Thyroid gland (tissue), 4 donors: ENCODE measurements around the gene CADPS.

Source experiments
- POLR2A ChIP-seq, 2 donors: fragments of 450-650 bp; IDR thresholded peaks; one replicate each; pipeline ENCODE4 v1.6.1; 2017; ENCODE audit warnings: antibody characterized with exemption in 2 of 2, mild to moderate bottlenecking in 2 of 2, moderate library complexity in 1 of 2
- TF ChIP-seq, protein P1 (sequence below), 6 experiments: fragments of 200-600 bp in 3 of 6; fragments of 450-650 bp in 3 of 6; sonication (generic) in 3 of 6; IDR thresholded peaks; one replicate each; pipeline ENCODE4 v1.5.1; 2016 to 2019; ENCODE audit warnings: antibody characterized with exemption in 6 of 6, mild to moderate bottlenecking in 2 of 6, inconsistent platforms in 1 of 6, moderate library complexity in 1 of 6

DNA sequence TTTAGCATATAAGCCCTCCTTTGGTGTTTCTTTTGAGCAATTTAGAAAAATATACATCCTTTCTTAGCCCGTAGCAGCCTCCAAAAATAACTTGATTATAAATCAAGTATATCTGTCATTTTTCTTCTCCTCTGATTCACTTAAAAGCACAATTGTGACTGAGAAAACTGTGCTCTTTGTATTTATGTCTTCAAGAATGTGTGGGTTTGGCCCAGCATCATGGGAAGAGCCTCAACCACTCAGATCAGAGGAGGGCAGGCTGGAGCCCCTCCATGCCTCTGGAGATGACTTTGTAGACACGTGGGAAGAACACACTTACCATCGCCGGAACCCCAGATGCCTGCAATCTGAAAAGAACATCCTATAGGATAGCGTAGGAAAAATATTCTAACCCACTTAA lies 378.1 kb downstream of the CADPS start:
- TF ChIP-seq, protein P1, sequence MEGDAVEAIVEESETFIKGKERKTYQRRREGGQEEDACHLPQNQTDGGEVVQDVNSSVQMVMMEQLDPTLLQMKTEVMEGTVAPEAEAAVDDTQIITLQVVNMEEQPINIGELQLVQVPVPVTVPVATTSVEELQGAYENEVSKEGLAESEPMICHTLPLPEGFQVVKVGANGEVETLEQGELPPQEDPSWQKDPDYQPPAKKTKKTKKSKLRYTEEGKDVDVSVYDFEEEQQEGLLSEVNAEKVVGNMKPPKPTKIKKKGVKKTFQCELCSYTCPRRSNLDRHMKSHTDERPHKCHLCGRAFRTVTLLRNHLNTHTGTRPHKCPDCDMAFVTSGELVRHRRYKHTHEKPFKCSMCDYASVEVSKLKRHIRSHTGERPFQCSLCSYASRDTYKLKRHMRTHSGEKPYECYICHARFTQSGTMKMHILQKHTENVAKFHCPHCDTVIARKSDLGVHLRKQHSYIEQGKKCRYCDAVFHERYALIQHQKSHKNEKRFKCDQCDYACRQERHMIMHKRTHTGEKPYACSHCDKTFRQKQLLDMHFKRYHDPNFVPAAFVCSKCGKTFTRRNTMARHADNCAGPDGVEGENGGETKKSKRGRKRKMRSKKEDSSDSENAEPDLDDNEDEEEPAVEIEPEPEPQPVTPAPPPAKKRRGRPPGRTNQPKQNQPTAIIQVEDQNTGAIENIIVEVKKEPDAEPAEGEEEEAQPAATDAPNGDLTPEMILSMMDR (IDR thresholded peaks at IDR 0.05), result no peak
- TF ChIP-seq POLR2A (IDR thresholded peaks at IDR 0.05), result no peak
